OCI-LY1 (cell line): Measurements from ENCODE around the gene MRPL45.

ENCODE experiments used
- H2AFZ ChIP-seq: fragments of 200-600 bp; sonication (generic), shearing (Covaris generic); 2 replicates; pipeline ENCODE4 v1.6.0; 2014; ENCODE audit warnings: antibody characterized with exemption, mild to moderate bottlenecking, low read length
- H3F3A ChIP-seq: fragments of 200-600 bp; sonication (generic), shearing (Covaris generic); 2 replicates; pipeline ENCODE4 v1.6.0; 2014; ENCODE audit warnings: mild to moderate bottlenecking, antibody characterized with exemption, low read length, moderate library complexity; ENCODE audit not compliant: insufficient read depth
- H3K27ac ChIP-seq: fragments of 200-600 bp; sonication (generic); 2 replicates; pipeline ENCODE4 v1.5.1; 2014; ENCODE audit warnings: low read length, mixed run types, mild to moderate bottlenecking, low read depth; ENCODE audit not compliant: poor library complexity, severe bottlenecking
- H3K27me3 ChIP-seq: fragments of 200-600 bp; sonication (generic); 2 replicates; pipeline ENCODE4 v1.6.0; 2014; ENCODE audit warnings: antibody characterized with exemption, mild to moderate bottlenecking, low read length, moderate library complexity; ENCODE audit not compliant: insufficient read depth
- H3K36me3 ChIP-seq: fragments of 200-600 bp; sonication (generic); 2 replicates; pipeline ENCODE4 v1.6.1; 2014; ENCODE audit warnings: mild to moderate bottlenecking, antibody characterized with exemption, low read length, moderate library complexity, mixed read lengths; ENCODE audit not compliant: insufficient read depth
- H3K4me1 ChIP-seq: fragments of 200-600 bp; sonication (generic); 2 replicates; pipeline ENCODE4 v1.5.1; 2014; ENCODE audit warnings: mild to moderate bottlenecking, low read length, moderate library complexity; ENCODE audit not compliant: insufficient read depth, severe bottlenecking
- H3K4me2 ChIP-seq: fragments of 200-600 bp; sonication (generic), shearing (Covaris generic); 2 replicates; pipeline ENCODE4 v1.6.1; 2014; ENCODE audit warnings: low read length
- H3K4me3 ChIP-seq: fragments of 200-600 bp; sonication (generic); 2 replicates; pipeline ENCODE4 v1.5.1; 2014; ENCODE audit warnings: low read length, low read depth, mild to moderate bottlenecking, mixed read lengths; ENCODE audit not compliant: poor library complexity, severe bottlenecking
- H3K79me2 ChIP-seq: fragments of 200-600 bp; shearing (Covaris generic); 2 replicates; pipeline ENCODE4 v1.6.1; 2016; ENCODE audit warnings: mixed run types, low read length, mixed read lengths; ENCODE audit not compliant: insufficient read depth
- H3K9ac ChIP-seq: fragments of 200-600 bp; sonication (generic), shearing (Covaris generic); 2 replicates; pipeline ENCODE4 v1.6.1; 2014; ENCODE audit warnings: mild to moderate bottlenecking, low read length, mixed read lengths
- H3K9me2 ChIP-seq: fragments of 200-600 bp; sonication (generic), shearing (Covaris generic); 2 replicates; pipeline ENCODE4 v1.6.1; 2014; ENCODE audit warnings: low read depth, mild to moderate bottlenecking, low read length, mixed read lengths
- H3K9me3 ChIP-seq: fragments of 200-600 bp; shearing (Covaris generic); 2 replicates; pipeline ENCODE4 v1.6.1; 2014; ENCODE audit warnings: low read length, mixed read lengths
- H4K20me1 ChIP-seq: fragments of 200-600 bp; sonication (generic), shearing (Covaris generic); 2 replicates; pipeline ENCODE4 v1.6.0; 2016; ENCODE audit warnings: mild to moderate bottlenecking, low read length; ENCODE audit not compliant: insufficient read depth
- EZH2 ChIP-seq: fragments of 200-600 bp; sonication (generic), shearing (Covaris generic); IDR thresholded peaks from 2 replicates; pipeline ENCODE4 v1.8.0; 2017; ENCODE audit warnings: borderline replicate concordance, mixed run types, mild to moderate bottlenecking, antibody characterized with exemption, low read length, moderate library complexity, mixed read lengths
- TF ChIP-seq, protein P1 (sequence below): fragments of 200-600 bp; sonication (generic), shearing (Covaris generic); IDR thresholded peaks from 2 replicates; pipeline ENCODE4 v1.5.1; 2017; ENCODE audit warnings: mild to moderate bottlenecking, antibody characterized with exemption, low read length, moderate library complexity, mixed read lengths

MRPL45 gene

DNA sequence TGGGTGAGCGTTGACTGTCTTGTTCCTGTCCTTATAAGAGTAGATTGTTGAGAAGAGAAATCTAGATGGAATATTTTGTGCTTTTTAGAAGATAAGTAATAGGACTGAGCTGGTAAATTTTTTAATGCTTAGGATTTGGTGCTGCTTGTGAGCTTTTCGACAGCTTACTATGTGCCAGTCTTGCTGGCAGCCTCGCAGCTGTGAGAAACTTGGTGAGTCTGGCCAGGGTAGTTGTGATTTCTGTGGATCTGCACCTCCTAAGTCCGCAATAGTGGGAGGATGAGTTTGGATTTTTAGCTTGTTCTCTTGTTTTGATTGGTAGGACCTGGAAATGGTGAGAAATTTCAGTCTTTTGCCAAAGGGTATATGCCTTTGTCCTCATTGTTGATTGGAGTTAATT, 58.3 kb downstream of the MRPL45 start:
- Histone ChIP-seq H3K79me2 (no peaks in the 10 kb centered on the region), H3K4me1 (peaks cover 33% of the 10 kb centered on the region), H3K4me3 (no peak overlapping the region), H3K27me3 (no peaks in the 10 kb centered on the region), H2AFZ (no peak overlapping the region), H3K9me2 (no peaks in the 10 kb centered on the region), H3K4me2 (no peak overlapping the region), H3K9me3 (no peaks in the 10 kb centered on the region), H3F3A (peaks cover 3% of the 10 kb centered on the region; the same call in 1 of the 2 replicates), H3K9ac (no peak overlapping the region), H4K20me1 (no peaks in the 10 kb centered on the region), H3K27ac (no peak overlapping the region), H3K36me3 (no peaks in the 10 kb centered on the region)
- TF ChIP-seq, protein P1, sequence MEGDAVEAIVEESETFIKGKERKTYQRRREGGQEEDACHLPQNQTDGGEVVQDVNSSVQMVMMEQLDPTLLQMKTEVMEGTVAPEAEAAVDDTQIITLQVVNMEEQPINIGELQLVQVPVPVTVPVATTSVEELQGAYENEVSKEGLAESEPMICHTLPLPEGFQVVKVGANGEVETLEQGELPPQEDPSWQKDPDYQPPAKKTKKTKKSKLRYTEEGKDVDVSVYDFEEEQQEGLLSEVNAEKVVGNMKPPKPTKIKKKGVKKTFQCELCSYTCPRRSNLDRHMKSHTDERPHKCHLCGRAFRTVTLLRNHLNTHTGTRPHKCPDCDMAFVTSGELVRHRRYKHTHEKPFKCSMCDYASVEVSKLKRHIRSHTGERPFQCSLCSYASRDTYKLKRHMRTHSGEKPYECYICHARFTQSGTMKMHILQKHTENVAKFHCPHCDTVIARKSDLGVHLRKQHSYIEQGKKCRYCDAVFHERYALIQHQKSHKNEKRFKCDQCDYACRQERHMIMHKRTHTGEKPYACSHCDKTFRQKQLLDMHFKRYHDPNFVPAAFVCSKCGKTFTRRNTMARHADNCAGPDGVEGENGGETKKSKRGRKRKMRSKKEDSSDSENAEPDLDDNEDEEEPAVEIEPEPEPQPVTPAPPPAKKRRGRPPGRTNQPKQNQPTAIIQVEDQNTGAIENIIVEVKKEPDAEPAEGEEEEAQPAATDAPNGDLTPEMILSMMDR, result no peak
- no peak for TF ChIP-seq EZH2

DNA sequence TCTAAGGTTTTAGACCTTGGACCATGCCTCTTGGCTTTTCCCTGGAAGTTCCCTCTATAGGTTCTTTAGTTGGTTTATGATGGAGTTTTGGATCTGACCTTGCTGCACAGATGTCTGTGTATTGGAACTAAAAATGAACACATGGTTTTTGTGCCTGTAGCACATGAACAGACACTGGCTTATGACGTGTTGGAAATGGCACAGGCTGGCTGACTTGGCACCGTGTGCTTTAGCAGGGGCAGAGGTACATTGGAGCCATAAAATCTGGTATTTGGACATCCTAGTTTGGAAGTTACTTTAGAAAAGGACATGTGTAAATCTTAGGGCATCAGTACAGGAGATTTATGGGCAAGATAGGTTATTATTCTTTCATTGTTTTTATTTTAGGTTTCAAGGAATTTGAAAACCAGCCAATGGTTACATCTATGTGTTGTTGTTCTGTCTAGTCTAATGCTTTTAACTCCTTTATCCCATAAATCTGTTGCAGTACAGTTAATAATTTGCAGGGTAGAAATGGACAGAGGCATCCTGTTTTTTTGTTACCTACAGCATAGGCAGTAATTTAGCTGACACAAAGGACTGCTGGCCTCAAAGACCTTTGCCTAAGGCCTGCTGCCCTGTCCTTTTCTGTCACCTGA, 60.6 kb downstream of the MRPL45 start:
- Histone ChIP-seq H3K36me3 (no peaks in the 10 kb centered on the region), H3K9me2 (no peaks in the 10 kb centered on the region), H4K20me1 (no peaks in the 10 kb centered on the region), H3K4me1 (peaks cover 20% of the 10 kb centered on the region), H2AFZ (no peak overlapping the region), H3K4me3 (no peak overlapping the region), H3K9ac (no peak overlapping the region), H3K9me3 (no peaks in the 10 kb centered on the region), H3F3A (peaks cover 3% of the 10 kb centered on the region; the same call in 1 of the 2 replicates), H3K4me2 (no peak overlapping the region), H3K79me2 (no peaks in the 10 kb centered on the region), H3K27me3 (no peaks in the 10 kb centered on the region), H3K27ac (no peak overlapping the region)
- TF ChIP-seq EZH2, result no peak

DNA sequence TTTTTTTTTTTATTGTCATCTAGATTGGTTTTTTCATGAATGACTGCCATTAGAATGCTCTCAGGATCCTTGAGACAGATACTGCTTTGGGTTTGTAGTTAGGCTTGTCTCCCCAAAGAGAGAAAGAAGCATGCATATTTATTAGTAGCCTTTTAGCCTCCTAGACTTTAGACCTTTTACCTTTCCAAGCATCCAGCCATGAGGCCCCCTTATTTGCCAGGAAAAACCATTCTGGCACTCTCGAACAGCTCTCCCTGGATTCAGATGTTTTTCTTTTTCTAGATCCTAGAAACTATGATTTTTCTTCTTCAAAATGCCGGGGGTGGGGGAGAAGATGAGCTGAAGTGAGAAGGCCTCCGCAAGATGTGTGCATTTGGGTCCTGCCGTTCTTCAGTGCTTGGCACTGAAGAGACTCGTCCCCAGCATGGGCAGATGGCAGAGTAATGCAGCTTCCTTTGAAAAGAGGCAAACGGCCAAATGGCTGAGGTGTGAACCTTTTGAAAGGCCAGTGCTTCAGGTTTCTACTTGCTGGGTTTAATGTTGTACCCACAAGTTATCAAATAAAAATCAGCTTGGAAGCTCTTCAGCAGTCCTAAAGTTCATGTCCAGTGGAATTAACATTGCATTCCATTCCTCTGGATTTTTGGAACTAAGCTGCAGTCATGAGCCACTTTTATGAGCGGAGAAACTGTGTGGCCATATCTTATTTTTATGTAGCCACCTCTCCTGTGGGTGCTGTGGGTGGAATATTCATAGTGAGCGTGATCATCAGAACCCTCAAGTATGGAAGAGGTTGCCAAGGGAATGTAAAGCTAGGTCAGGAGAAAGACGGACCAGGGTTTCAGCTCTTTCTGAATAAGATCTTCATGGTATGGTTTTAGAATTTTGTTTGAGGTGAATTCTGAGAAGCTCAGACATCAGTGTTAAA, 61.9 kb downstream of the MRPL45 start:
- TF ChIP-seq, protein P1, result no peak
- TF ChIP-seq EZH2, result no peak
- Histone ChIP-seq H3K27me3 (no peaks in the 10 kb centered on the region), H3F3A (peaks cover 3% of the 10 kb centered on the region; the same call in 1 of the 2 replicates), H2AFZ (no peak overlapping the region), H3K4me2 (no peak overlapping the region), H4K20me1 (no peaks in the 10 kb centered on the region), H3K4me3 (no peak overlapping the region), H3K4me1 (peaks cover 7% of the 10 kb centered on the region), H3K9me3 (no peaks in the 10 kb centered on the region), H3K9ac (no peak overlapping the region), H3K79me2 (no peaks in the 10 kb centered on the region), H3K27ac (no peak overlapping the region), H3K9me2 (no peaks in the 10 kb centered on the region), H3K36me3 (no peaks in the 10 kb centered on the region)
